K562 (cell line): ENCODE data around the gene USP5. TPM values are rescaled to one million over a fixed set of nuclear protein-coding genes. Genes with fewer than 3 reads are reported as not detected.

Experiments
- CHD7 ChIP-seq: fragments of 200-600 bp; sonication (generic); IDR thresholded peaks from one replicate; pipeline ENCODE4 v1.6.1; 2012; ENCODE audit warnings: mild to moderate bottlenecking, low read depth, low read length, inconsistent platforms
- CUX1 ChIP-seq: fragments of 200-800 bp; sonication (Bioruptor generic); IDR thresholded peaks from 2 replicates; pipeline ENCODE4 v1.6.1; 2016; ENCODE audit warnings: missing genetic modification characterization, missing compliant biosample characterization
- NFATC3 ChIP-seq: fragments of 450-650 bp; IDR thresholded peaks from 2 replicates; pipeline ENCODE4 v1.6.1; 2017; ENCODE audit warnings: mild to moderate bottlenecking
- polyA plus RNA-seq, 8 experiments: library from polyadenylated mRNA; depleted of rRNA in 4 of 8; stranded (reverse) in 5 of 8; unstranded in 3 of 8; fragments of >200 nt; fragmentation: Nextera tagmentation in 2 of 8; fragmentation: Illumina TruSeq in 1 of 8; extraction: Ambion mirVana in 2 of 8; extraction: Trizol in 1 of 8; gene quantifications; 2 replicates each; pipeline versions ENCODE4 v1.2.1 to v1.2.3, GENCODE V29; 2011 to 2014; ENCODE audit warnings: inconsistent platforms in 1 of 8, missing spikeins in 1 of 8
- total RNA-seq, 7 experiments: library from RNA; depleted of rRNA in 6 of 7; stranded (reverse); fragments of >200 nt in 6 of 7; fragmentation: Illumina TruSeq in 2 of 7; extraction: Trizol in 2 of 7; gene quantifications; 2 replicates each; pipeline versions ENCODE4 v1.2.1 to v1.2.3, GENCODE V29; 2011 to 2021; ENCODE audit warnings: low replicate concordance in 1 of 7
- TF ChIP-seq, protein P1 (sequence below): IDR thresholded peaks from 3 replicates; pipeline ENCODE4 v1.6.1; 2011; ENCODE audit warnings: borderline replicate concordance, mild to moderate bottlenecking, moderate library complexity; ENCODE audit not compliant: insufficient read length; ENCODE audit errors: extremely low read depth

USP5 gene
- total and polyA plus RNA-seq, 9 of the 15 experiments (the other 6 are each of a cell fraction or from before 2014, with no cell fraction given), result 1.4 to 107 (median 48.6) TPM

- TF ChIP-seq CUX1 (CRISPR knock-in tag) (no peak), NFATC3 (no peak), CHD7 (no peak)
- TF ChIP-seq, protein P1, sequence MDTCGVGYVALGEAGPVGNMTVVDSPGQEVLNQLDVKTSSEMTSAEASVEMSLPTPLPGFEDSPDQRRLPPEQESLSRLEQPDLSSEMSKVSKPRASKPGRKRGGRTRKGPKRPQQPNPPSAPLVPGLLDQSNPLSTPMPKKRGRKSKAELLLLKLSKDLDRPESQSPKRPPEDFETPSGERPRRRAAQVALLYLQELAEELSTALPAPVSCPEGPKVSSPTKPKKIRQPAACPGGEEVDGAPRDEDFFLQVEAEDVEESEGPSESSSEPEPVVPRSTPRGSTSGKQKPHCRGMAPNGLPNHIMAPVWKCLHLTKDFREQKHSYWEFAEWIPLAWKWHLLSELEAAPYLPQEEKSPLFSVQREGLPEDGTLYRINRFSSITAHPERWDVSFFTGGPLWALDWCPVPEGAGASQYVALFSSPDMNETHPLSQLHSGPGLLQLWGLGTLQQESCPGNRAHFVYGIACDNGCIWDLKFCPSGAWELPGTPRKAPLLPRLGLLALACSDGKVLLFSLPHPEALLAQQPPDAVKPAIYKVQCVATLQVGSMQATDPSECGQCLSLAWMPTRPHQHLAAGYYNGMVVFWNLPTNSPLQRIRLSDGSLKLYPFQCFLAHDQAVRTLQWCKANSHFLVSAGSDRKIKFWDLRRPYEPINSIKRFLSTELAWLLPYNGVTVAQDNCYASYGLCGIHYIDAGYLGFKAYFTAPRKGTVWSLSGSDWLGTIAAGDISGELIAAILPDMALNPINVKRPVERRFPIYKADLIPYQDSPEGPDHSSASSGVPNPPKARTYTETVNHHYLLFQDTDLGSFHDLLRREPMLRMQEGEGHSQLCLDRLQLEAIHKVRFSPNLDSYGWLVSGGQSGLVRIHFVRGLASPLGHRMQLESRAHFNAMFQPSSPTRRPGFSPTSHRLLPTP, result no peak
Observed at GRCh38 chr12:6867413-6868210, 15.7 kb downstream of the USP5 start, which contains the start of gene TPI1 (continued).
